ENCODE measurements around the gene DIDO1. TPM values are rescaled to one million over a fixed set of nuclear protein-coding genes. Genes with fewer than 3 reads are reported as not detected.

Gene DIDO1
- total RNA-seq, 1 donor from 2014 or later: 53.6 TPM

GRCh38 chr20:62864207-62864606 is 62.1 kb downstream of the DIDO1 start:
- no peak for DNase-seq (ENCODE audit: extremely low spot score, unreplicated experiment)
- H3K27me3 Mint-ChIP-seq (ENCODE audit: unreplicated experiment): peaks cover 4% of the 10 kb centered on the region
- TF ChIP-seq CTCF (IDR thresholded peaks at IDR 0.05): no peak
- no peak overlapping the region for H3K27ac Mint-ChIP-seq (ENCODE audit: unreplicated experiment)
- peaks cover 21% of the 10 kb centered on the region for H3K4me1 Mint-ChIP-seq (ENCODE audit: unreplicated experiment)
- no peaks in the 10 kb centered on the region for H3K36me3 Mint-ChIP-seq (ENCODE audit: unreplicated experiment)
- H3K4me3 Mint-ChIP-seq (ENCODE audit: unreplicated experiment): no peak overlapping the region
- no peaks in the 10 kb centered on the region for H3K9me3 Mint-ChIP-seq (ENCODE audit: unreplicated experiment)

GRCh38 chr20:62861726-62862336 is 64.5 kb downstream of the DIDO1 start, which contains the start of gene TCFL5:
TCFL5 (minus strand) TSS chr20:62861822; CDS start chr20:62861670, 152 bp downstream.
- H3K27ac Mint-ChIP-seq (ENCODE audit: unreplicated experiment): peak within 1 kb of the TSS; percentile 56
- peak; percentile 98 for DNase-seq (ENCODE audit: extremely low spot score, unreplicated experiment)
- peaks cover 23% of the 10 kb centered on the region for H3K4me1 Mint-ChIP-seq (ENCODE audit: unreplicated experiment)
- H3K36me3 Mint-ChIP-seq (ENCODE audit: unreplicated experiment): peaks cover 8% of the 10 kb centered on the region
- peak within 1 kb of the TSS; percentile 74 for H3K4me3 Mint-ChIP-seq (ENCODE audit: unreplicated experiment)
- TF ChIP-seq CTCF (IDR thresholded peaks at IDR 0.05): no peak
- no peaks in the 10 kb centered on the region for H3K27me3 Mint-ChIP-seq (ENCODE audit: unreplicated experiment)
- no peaks in the 10 kb centered on the region for H3K9me3 Mint-ChIP-seq (ENCODE audit: unreplicated experiment)

DNA sequence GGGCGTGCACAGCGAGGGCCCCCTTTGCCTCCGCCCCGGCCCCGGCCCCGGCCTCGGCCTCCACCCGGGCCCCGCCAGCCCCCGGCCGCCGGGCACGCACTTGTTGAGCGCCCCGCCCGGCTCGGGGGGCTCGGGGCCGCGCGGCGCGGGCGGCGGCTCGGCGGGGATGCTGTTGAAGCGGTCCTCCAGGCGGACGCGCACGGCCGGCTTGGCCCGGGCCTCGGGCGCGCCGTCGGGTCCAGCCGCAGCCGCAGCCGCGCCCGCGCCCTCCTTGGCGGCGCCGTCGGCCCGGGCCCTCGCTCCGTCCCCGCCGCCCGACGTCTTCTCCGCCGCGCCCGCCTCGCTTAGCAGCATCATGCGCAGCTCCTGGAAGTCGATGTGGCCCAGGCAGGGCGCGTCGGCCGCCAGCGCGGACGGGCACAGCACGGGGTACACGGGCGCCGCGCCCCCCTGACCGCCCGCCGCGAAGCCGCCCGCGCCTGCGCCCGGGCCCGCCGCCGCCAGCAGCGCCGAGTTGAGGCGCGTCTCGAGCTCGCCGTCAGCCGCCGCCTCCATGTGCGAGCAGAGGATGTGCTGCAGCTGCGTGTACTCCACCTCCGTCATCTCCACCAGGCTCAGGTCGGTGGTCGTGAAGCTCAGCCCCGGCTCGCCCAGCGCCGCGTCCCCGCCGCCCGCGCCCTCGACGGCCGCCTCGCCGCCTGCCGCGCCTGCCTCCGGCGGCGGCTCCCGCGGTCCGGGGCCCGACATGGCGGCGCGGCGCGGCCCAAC is 65.2 kb downstream of the DIDO1 start:
- Mint-ChIP-seq H3K27me3 (ENCODE audit: unreplicated experiment) (no peaks in the 10 kb centered on the region), H3K4me1 (ENCODE audit: unreplicated experiment) (peaks cover 23% of the 10 kb centered on the region), H3K36me3 (ENCODE audit: unreplicated experiment) (peaks cover 8% of the 10 kb centered on the region), H3K4me3 (ENCODE audit: unreplicated experiment) (peak overlapping the region; percentile 47), H3K27ac (ENCODE audit: unreplicated experiment) (no peak overlapping the region), H3K9me3 (ENCODE audit: unreplicated experiment) (no peaks in the 10 kb centered on the region)
- no peak for TF ChIP-seq CTCF (IDR thresholded peaks at IDR 0.05)
- DNase-seq (ENCODE audit: extremely low spot score, unreplicated experiment): no peak

DNA sequence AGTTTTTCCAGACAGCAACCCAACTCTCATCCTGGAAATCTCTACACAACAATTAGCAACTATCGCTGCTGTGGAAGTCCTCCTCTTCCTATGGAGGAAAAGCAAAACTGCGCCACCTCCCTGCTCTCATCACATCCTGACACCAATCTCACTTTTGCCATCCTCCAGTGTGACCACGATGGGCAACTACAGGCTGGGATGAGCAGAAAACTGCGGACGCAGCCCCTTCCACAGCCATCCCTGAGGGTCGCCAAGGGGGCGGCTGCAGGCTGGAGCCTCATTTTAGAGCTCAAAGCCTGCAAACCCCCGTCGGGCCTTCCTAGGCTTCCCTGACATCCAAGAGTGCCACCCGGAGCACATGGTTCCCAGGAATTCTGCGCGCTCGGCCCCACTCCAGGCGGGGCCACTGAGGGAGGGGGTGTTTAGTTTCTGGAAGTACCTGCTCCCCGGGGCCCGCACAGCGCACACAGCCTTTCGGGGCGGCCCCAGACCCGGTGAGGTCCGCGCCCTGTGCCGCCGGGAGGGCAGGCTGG is 65.8 kb downstream of the DIDO1 start:
- no peaks in the 10 kb centered on the region for H3K9me3 Mint-ChIP-seq (ENCODE audit: unreplicated experiment)
- peak; percentile 26 for TF ChIP-seq CTCF (IDR thresholded peaks at IDR 0.05)
- H3K4me1 Mint-ChIP-seq (ENCODE audit: unreplicated experiment): peaks cover 23% of the 10 kb centered on the region
- H3K36me3 Mint-ChIP-seq (ENCODE audit: unreplicated experiment): peaks cover 8% of the 10 kb centered on the region
- H3K4me3 Mint-ChIP-seq (ENCODE audit: unreplicated experiment): peak overlapping the region; percentile 74
- peak overlapping the region; percentile 56 for H3K27ac Mint-ChIP-seq (ENCODE audit: unreplicated experiment)
- H3K27me3 Mint-ChIP-seq (ENCODE audit: unreplicated experiment): no peaks in the 10 kb centered on the region
- DNase-seq (ENCODE audit: extremely low spot score, unreplicated experiment): no peak

GRCh38 chr20:62859721-62860120 is 66.6 kb downstream of the DIDO1 start:
- H3K27ac Mint-ChIP-seq (ENCODE audit: unreplicated experiment): no peak overlapping the region
- H3K9me3 Mint-ChIP-seq (ENCODE audit: unreplicated experiment): no peaks in the 10 kb centered on the region
- no peak for TF ChIP-seq CTCF (IDR thresholded peaks at IDR 0.05)
- peak overlapping the region; percentile 74 for H3K4me3 Mint-ChIP-seq (ENCODE audit: unreplicated experiment)
- peaks cover 23% of the 10 kb centered on the region for H3K4me1 Mint-ChIP-seq (ENCODE audit: unreplicated experiment)
- no peak for DNase-seq (ENCODE audit: extremely low spot score, unreplicated experiment)
- peaks cover 10% of the 10 kb centered on the region for H3K36me3 Mint-ChIP-seq (ENCODE audit: unreplicated experiment)
- H3K27me3 Mint-ChIP-seq (ENCODE audit: unreplicated experiment): no peaks in the 10 kb centered on the region

Measured in osteocyte (in vitro differentiated cells).